ENCODE data around the gene TM4SF4. TPM values are rescaled to one million over a fixed set of nuclear protein-coding genes. Genes with fewer than 3 reads are reported as not detected.
"Not testable (repeated sequence)": the region's sequence is repeated elsewhere in the genome, so short reads cannot be mapped to it uniquely, and the experiment has no call there.

The TM4SF4 gene
- total RNA-seq, 1 experiment from 2014 or later, result not detected

- Mint-ChIP-seq H3K4me1 (ENCODE audit: insufficient read depth, unreplicated experiment) (peaks cover 14% of the 10 kb centered on the region), H3K9me3 (ENCODE audit: unreplicated experiment) (no peaks in the 10 kb centered on the region), H3K36me3 (ENCODE audit: insufficient read depth, unreplicated experiment) (no peaks in the 10 kb centered on the region), H3K27ac (ENCODE audit: low read depth, unreplicated experiment) (no peak overlapping the region), H3K27me3 (ENCODE audit: insufficient read depth, unreplicated experiment) (no peaks in the 10 kb centered on the region), H3K4me3 (ENCODE audit: unreplicated experiment) (no peak overlapping the region)
- DNase-seq (ENCODE audit: unreplicated experiment), result peak; percentile 45
- ChIA-PET POLR2A (interaction anchor here (0.6 to 1.2 kb wide), 4 partner anchors 12 to 1607 kb away, joined by 3 to 4 read pairs (median 3); no protein-coding TSS in a partner anchor), CTCF (interaction anchor here (0.9 kb wide), 1 partner anchor 90 kb away, joined by 3 read pairs; no protein-coding TSS in a partner anchor)
- TF ChIP-seq, protein P1, sequence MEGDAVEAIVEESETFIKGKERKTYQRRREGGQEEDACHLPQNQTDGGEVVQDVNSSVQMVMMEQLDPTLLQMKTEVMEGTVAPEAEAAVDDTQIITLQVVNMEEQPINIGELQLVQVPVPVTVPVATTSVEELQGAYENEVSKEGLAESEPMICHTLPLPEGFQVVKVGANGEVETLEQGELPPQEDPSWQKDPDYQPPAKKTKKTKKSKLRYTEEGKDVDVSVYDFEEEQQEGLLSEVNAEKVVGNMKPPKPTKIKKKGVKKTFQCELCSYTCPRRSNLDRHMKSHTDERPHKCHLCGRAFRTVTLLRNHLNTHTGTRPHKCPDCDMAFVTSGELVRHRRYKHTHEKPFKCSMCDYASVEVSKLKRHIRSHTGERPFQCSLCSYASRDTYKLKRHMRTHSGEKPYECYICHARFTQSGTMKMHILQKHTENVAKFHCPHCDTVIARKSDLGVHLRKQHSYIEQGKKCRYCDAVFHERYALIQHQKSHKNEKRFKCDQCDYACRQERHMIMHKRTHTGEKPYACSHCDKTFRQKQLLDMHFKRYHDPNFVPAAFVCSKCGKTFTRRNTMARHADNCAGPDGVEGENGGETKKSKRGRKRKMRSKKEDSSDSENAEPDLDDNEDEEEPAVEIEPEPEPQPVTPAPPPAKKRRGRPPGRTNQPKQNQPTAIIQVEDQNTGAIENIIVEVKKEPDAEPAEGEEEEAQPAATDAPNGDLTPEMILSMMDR (IDR thresholded peaks at IDR 0.05; ENCODE audit: unreplicated experiment), result no peak
- intact Hi-C loops (cut with micrococcal nuclease), result no loop called here
- no TSS peak for BruUV-seq (replicated peaks)
These were observed 31.5 kb upstream of the TM4SF4 start for GRCh38 chr3:149442851-149443544.

- Mint-ChIP-seq H3K4me3 (ENCODE audit: unreplicated experiment) (no peak overlapping the region), H3K27me3 (ENCODE audit: insufficient read depth, unreplicated experiment) (no peaks in the 10 kb centered on the region), H3K27ac (ENCODE audit: low read depth, unreplicated experiment) (no peak overlapping the region), H3K9me3 (ENCODE audit: unreplicated experiment) (no peaks in the 10 kb centered on the region), H3K4me1 (ENCODE audit: insufficient read depth, unreplicated experiment) (peaks cover 19% of the 10 kb centered on the region), H3K36me3 (ENCODE audit: insufficient read depth, unreplicated experiment) (no peaks in the 10 kb centered on the region)
- no TSS peak for BruUV-seq (replicated peaks)
- DNase-seq (ENCODE audit: unreplicated experiment), result no peak
- ChIA-PET POLR2A (interaction anchor here (1.2 kb wide), 1 partner anchor 27 kb away, joined by 4 read pairs; no protein-coding TSS in a partner anchor), CTCF (no interaction called here)
- TF ChIP-seq, protein P1 (IDR thresholded peaks at IDR 0.05; ENCODE audit: unreplicated experiment), result no peak
- intact Hi-C loops (cut with micrococcal nuclease), result no loop called here
These were observed 31.0 kb upstream of the TM4SF4 start for GRCh38 chr3:149443545-149443912.

- CTCF ChIA-PET; H3K9me3 Mint-ChIP-seq (ENCODE audit: unreplicated experiment); H3K27me3 Mint-ChIP-seq (ENCODE audit: insufficient read depth, unreplicated experiment); H3K27ac Mint-ChIP-seq (ENCODE audit: low read depth, unreplicated experiment); DNase-seq (ENCODE audit: unreplicated experiment); BruUV-seq (replicated peaks); intact Hi-C loops (cut with micrococcal nuclease); H3K36me3 Mint-ChIP-seq (ENCODE audit: insufficient read depth, unreplicated experiment); H3K4me3 Mint-ChIP-seq (ENCODE audit: unreplicated experiment); POLR2A ChIA-PET: not testable (repeated sequence)
- peaks cover 23% of the 10 kb centered on the region for H3K4me1 Mint-ChIP-seq (ENCODE audit: insufficient read depth, unreplicated experiment)
These were observed 29.6 kb upstream of the TM4SF4 start for GRCh38 chr3:149444867-149445266.

GRCh38 chr3:149448331-149448831 is 26.1 kb upstream of the TM4SF4 start:
- intact Hi-C loops (cut with micrococcal nuclease), result no loop called here
- ChIA-PET POLR2A (interaction anchor here (0.6 to 2.5 kb wide), 7 partner anchors 14 to 1636 kb away, joined by 3 to 14 read pairs (median 4); partner anchors contain the start of gene TM4SF4), CTCF (interaction anchor here (0.6 to 1.8 kb wide), 5 partner anchors 20 to 190 kb away, joined by 3 to 7 read pairs (median 4); no protein-coding TSS in a partner anchor)
- Mint-ChIP-seq H3K4me1 (ENCODE audit: insufficient read depth, unreplicated experiment) (peaks cover 20% of the 10 kb centered on the region), H3K4me3 (ENCODE audit: unreplicated experiment) (no peak overlapping the region), H3K27ac (ENCODE audit: low read depth, unreplicated experiment) (peak overlapping the region; percentile 74), H3K27me3 (ENCODE audit: insufficient read depth, unreplicated experiment) (no peaks in the 10 kb centered on the region), H3K9me3 (ENCODE audit: unreplicated experiment) (peaks cover 8% of the 10 kb centered on the region), H3K36me3 (ENCODE audit: insufficient read depth, unreplicated experiment) (no peaks in the 10 kb centered on the region)
- TF ChIP-seq, protein P1 (IDR thresholded peaks at IDR 0.05; ENCODE audit: unreplicated experiment), result no peak
- BruUV-seq (replicated peaks), result no TSS peak
- peak; percentile 64 for DNase-seq (ENCODE audit: unreplicated experiment)
